ENCODE data around the gene MARCHF7. TPM values are rescaled to one million over a fixed set of nuclear protein-coding genes. Genes with fewer than 3 reads are reported as not detected.

MARCHF7 gene
- total RNA-seq, 1 experiment from 2014 or later, result 104 TPM

Other genes starting within 250 kb of the MARCHF7 start
- gene BAZ2B, start 96.0 kb upstream of the MARCHF7 start, total RNA-seq (2014; rRNA removed; shearing (Covaris generic)), result 21.5 and 36.1 TPM in 2 replicates
- gene CD302, start 85.7 kb downstream of the MARCHF7 start, total RNA-seq (2014; rRNA removed; shearing (Covaris generic)), result 2.3 and 2.8 TPM in 2 replicates
- gene LY75, start 192.2 kb downstream of the MARCHF7 start, total RNA-seq (2014; rRNA removed; shearing (Covaris generic)), result 7.0 and 9.3 TPM in 2 replicates